NCI-H526 (cell line): ENCODE data around the gene PDZD4.

Source experiments
- DNase-seq, 2 experiments: peaks; one replicate each; lab custom pipeline; 2025; lab: John Stamatoyannopoulos, UW

PDZD4 gene

GRCh38 chrX:153806999-153807575 is 23.3 kb downstream of the PDZD4 start:
- DNase-seq, result no peak

GRCh38 chrX:153805436-153805835 is 24.9 kb downstream of the PDZD4 start:
- DNase-seq, result no peak

GRCh38 chrX:153804621-153805020 is 25.7 kb downstream of the PDZD4 start:
- DNase-seq, result no peak

- DNase-seq, result no peak
These were observed 26.2 kb downstream of the PDZD4 start for GRCh38 chrX:153804100-153804595.

GRCh38 chrX:153803211-153804099 is 26.9 kb downstream of the PDZD4 start:
- no peak for DNase-seq

GRCh38 chrX:153802513-153803045 is 27.8 kb downstream of the PDZD4 start:
- DNase-seq, result no peak

- DNase-seq, result no peak
These were observed 28.7 kb downstream of the PDZD4 start for GRCh38 chrX:153801669-153802068.

GRCh38 chrX:153800746-153801145 is 29.6 kb downstream of the PDZD4 start:
- no peak for DNase-seq

- no peak for DNase-seq
These were observed 30.1 kb downstream of the PDZD4 start for GRCh38 chrX:153800177-153800722.

GRCh38 chrX:153799326-153799725 is 31.0 kb downstream of the PDZD4 start:
- DNase-seq, result no peak

- no peak for DNase-seq
These were observed 32.8 kb downstream of the PDZD4 start for GRCh38 chrX:153797415-153798015.

- DNase-seq, result no peak
These were observed 35.2 kb downstream of the PDZD4 start for GRCh38 chrX:153794897-153795816.

- DNase-seq, result peak; percentile 85 to 96
These were observed 36.1 kb downstream of the PDZD4 start, which contains the start of the genes IDH3G and SSR4 for GRCh38 chrX:153794018-153794896. Gene IDH3G, minus strand, starts transcription at chrX:153794375. Its CDS starts 49 bp downstream, at chrX:153794326. Gene SSR4, plus strand, starts transcription at chrX:153794668. Its CDS starts 20 bp downstream, at chrX:153794688.

GRCh38 chrX:153793291-153793690 is 37.1 kb downstream of the PDZD4 start:
- DNase-seq, result no peak

GRCh38 chrX:153792368-153792767 is 38.0 kb downstream of the PDZD4 start:
- DNase-seq, result no peak

GRCh38 chrX:153791104-153791852 is 39.1 kb downstream of the PDZD4 start:
- DNase-seq, result no peak

GRCh38 chrX:153789654-153790053 is 40.7 kb downstream of the PDZD4 start:
- DNase-seq, result no peak

- DNase-seq, result no peak
These were observed 43.7 kb downstream of the PDZD4 start for GRCh38 chrX:153786669-153787068.

GRCh38 chrX:153784325-153784967 is 45.9 kb downstream of the PDZD4 start:
- no peak for DNase-seq
